Measurements from ENCODE around the gene GLRA2.

The GLRA2 gene

DNA sequence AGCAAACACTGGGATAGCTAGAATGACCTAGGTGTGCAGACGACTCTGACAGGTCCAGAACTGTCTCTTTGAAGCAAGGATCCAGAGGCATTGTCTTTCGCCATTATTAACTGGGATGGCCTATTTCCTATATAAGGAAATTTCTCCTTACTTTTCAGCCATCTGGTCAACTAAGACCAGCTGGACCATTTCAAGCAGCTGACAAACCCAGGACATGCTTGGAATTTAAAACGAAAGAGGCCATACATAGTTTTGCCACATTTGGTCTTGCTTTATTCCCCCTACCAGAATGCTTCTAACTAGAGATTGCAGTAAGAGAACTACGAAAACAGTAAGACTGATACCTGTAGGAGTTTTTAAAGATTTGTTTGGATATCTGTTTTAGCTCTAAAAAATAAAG lies 87.0 kb downstream of the GLRA2 start:
- Histone ChIP-seq H3K27me3 (no peaks in the 10 kb centered on the region), H3K36me3 (no peaks in the 10 kb centered on the region), H3K4me1 (ENCODE audit: control insufficient read depth in 1 of 2, insufficient read depth in 1 of 2, low read depth in 1 of 2, low read length in 1 of 2) (no peaks in the 10 kb centered on the region), H3K27ac (no peak overlapping the region), H3K9me3 (no peaks in the 10 kb centered on the region), H3K4me3 (ENCODE audit: low read depth in 1 of 2, low read length in 1 of 2) (no peak overlapping the region)
- TF ChIP-seq, protein P1, sequence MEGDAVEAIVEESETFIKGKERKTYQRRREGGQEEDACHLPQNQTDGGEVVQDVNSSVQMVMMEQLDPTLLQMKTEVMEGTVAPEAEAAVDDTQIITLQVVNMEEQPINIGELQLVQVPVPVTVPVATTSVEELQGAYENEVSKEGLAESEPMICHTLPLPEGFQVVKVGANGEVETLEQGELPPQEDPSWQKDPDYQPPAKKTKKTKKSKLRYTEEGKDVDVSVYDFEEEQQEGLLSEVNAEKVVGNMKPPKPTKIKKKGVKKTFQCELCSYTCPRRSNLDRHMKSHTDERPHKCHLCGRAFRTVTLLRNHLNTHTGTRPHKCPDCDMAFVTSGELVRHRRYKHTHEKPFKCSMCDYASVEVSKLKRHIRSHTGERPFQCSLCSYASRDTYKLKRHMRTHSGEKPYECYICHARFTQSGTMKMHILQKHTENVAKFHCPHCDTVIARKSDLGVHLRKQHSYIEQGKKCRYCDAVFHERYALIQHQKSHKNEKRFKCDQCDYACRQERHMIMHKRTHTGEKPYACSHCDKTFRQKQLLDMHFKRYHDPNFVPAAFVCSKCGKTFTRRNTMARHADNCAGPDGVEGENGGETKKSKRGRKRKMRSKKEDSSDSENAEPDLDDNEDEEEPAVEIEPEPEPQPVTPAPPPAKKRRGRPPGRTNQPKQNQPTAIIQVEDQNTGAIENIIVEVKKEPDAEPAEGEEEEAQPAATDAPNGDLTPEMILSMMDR (IDR thresholded peaks at IDR 0.05) = no peak

DNA sequence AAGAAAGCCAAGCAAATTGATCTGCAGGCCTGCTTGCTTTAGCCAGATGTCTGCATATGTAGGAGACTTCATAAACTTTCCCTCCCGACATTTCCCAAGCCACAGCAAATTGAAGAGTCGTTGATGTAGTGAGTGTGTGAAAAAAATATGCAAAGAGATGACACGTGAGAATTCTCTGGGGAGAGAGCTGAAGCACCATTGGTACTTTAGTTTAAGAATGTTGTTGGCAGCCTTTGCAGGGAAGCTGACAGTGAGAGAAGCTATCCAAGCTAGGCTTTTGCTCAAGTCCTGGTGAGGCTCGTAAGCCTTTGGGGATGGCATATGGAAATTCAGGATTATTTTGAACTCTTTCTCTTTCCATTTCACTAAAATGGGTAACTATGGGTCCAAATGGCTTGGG lies 87.5 kb downstream of the GLRA2 start:
- no peaks in the 10 kb centered on the region for H3K27me3 ChIP-seq
- no peaks in the 10 kb centered on the region for H3K4me1 ChIP-seq (ENCODE audit: control insufficient read depth in 1 of 2, insufficient read depth in 1 of 2, low read depth in 1 of 2, low read length in 1 of 2)
- TF ChIP-seq, protein P1 (IDR thresholded peaks at IDR 0.05) = no peak
- no peaks in the 10 kb centered on the region for H3K36me3 ChIP-seq
- no peak overlapping the region for H3K4me3 ChIP-seq (ENCODE audit: low read depth in 1 of 2, low read length in 1 of 2)
- no peak overlapping the region for H3K27ac ChIP-seq
- H3K9me3 ChIP-seq = no peaks in the 10 kb centered on the region

- Histone ChIP-seq H3K27ac (no peak overlapping the region), H3K4me3 (ENCODE audit: low read depth in 1 of 2, low read length in 1 of 2) (no peak overlapping the region), H3K27me3 (no peaks in the 10 kb centered on the region), H3K36me3 (no peaks in the 10 kb centered on the region), H3K9me3 (no peaks in the 10 kb centered on the region), H3K4me1 (ENCODE audit: control insufficient read depth in 1 of 2, insufficient read depth in 1 of 2, low read depth in 1 of 2, low read length in 1 of 2) (no peaks in the 10 kb centered on the region)
- TF ChIP-seq, protein P1 (IDR thresholded peaks at IDR 0.05) = no peak
Observed at GRCh38 chrX:14618177-14618965, 89.0 kb downstream of the GLRA2 start.

GRCh38 chrX:14630733-14631132 lies 101.4 kb downstream of the GLRA2 start:
- Histone ChIP-seq H3K36me3 (no peaks in the 10 kb centered on the region), H3K27ac (no peak overlapping the region), H3K4me3 (ENCODE audit: low read depth in 1 of 2, low read length in 1 of 2) (no peak overlapping the region), H3K4me1 (ENCODE audit: control insufficient read depth in 1 of 2, insufficient read depth in 1 of 2, low read depth in 1 of 2, low read length in 1 of 2) (no peaks in the 10 kb centered on the region), H3K27me3 (no peaks in the 10 kb centered on the region), H3K9me3 (no peaks in the 10 kb centered on the region)
- TF ChIP-seq, protein P1 (IDR thresholded peaks at IDR 0.05) = no peak

DNA sequence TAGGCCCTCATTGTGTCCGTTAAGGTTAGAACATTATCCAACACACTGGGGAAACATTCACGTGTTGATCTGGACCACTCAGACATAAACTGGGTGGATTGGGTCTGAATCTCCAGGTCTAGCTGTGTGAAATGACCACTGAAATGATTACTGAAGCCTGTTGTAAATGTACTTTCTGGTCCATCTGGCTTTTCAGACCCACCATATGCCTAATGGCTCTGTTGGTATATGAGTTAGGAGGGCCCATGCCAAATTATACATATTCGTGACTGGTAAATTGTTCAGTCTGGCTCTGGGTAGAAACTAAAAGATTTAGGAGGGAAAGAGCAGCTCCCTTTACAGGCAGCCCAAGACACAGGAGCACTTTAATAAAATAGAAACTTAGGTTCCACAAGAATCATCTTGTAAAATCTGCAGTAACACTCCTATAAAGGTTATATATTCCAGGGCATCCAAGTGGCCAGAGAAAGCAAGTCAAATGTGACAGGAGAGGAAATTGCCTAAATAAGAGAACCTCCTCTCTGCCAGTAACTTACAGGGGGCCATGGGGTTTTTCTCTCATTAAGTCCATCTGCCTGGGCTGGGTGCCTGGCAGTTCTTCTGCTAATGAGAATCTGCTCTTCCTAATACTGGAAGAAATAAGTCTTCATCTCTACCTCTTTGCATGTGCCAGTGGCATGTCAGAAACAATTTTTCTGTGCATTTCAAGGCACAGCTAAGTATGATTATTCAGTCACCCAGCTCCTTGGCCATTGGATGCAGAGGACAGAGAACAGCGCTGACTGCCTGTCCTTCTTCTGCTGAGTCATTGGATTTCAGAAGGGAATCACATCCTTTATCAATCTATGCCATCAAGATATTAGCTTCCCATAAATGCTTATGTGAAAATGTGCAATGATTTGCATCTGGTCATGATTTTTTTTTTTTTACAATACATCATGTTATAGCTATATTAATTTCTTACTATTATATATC lies 112.6 kb downstream of the GLRA2 start:
- Histone ChIP-seq H3K27ac (no peak overlapping the region), H3K36me3 (no peaks in the 10 kb centered on the region), H3K9me3 (no peaks in the 10 kb centered on the region), H3K4me3 (ENCODE audit: low read depth in 1 of 2, low read length in 1 of 2) (no peak overlapping the region), H3K27me3 (no peaks in the 10 kb centered on the region), H3K4me1 (ENCODE audit: control insufficient read depth in 1 of 2, insufficient read depth in 1 of 2, low read depth in 1 of 2, low read length in 1 of 2) (no peaks in the 10 kb centered on the region)
- TF ChIP-seq, protein P1 (IDR thresholded peaks at IDR 0.05) = no peak

All from neutrophil (primary cell).